8988T (cell line): Measurements from ENCODE around the gene OAF.
"Not testable (repeated sequence)": the region's sequence is repeated elsewhere in the genome, so short reads cannot be mapped to it uniquely, and the experiment has no call there.

ENCODE experiments used
- DNase-seq: peaks from one replicate; pipeline ENCODE4 v3.0.0; 2011

Gene OAF

DNA sequence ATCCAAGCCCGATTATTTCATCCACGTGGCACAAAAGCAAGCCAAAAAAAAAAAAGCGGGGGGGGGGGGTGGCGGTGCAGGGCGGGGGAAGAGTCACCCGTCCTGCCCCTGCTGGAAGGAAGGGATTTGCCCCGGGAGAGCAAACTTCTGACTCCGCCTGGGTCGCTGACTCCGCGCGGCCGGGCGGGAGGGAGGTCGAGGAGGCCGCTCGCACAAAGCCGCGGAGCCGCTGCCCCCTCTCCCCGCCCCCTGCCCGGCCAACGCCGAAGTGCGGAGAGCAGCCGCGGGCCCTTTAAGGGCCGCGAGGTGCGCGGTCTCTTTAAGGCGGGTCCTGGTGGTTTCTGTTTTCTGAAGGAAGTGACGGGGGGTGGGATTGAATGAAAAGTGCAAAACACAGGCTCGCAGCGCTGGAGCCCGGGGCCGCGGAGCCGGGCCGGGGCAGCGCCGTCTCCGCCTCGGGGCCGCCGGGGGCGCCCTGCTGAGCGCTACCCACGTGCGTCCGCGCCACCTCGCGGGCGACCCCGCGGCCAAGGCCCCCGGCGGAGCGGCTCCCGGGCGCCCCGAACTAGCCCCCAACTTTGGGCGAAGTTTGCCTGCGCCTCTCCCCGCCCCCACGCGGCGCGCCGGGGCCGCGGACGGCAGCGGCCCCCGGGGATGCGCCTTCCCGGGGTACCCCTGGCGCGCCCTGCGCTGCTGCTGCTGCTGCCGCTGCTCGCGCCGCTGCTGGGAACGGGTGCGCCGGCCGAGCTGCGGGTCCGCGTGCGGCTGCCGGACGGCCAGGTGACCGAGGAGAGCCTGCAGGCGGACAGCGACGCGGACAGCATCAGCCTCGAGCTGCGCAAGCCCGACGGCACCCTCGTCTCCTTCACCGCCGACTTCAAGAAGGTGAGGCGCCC is at the start of gene OAF:
Gene OAF, plus strand, starts transcription at position 407 of the 896 bp plus-strand sequence. Its CDS starts 248 bp downstream, at position 655.
- peak; percentile 97 for DNase-seq

DNA sequence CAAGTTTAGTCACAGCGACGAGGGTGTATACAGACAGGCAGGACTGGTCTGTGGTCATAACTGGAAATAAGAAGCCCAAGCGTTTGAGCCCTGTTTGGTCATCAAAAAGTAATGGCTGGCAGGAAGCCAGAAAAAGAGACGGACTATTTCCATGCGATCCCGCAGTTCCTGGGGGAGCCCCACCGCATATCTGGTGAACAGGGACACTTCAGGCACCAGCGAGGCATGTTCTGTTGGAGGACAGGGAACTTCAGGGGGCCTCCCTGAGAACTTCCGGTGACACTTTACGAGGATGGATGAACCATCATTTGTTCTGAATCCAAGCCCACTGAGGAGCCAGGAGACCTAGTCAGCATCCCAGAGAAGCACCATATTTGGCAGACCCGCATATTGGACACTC is 43.2 kb upstream of the OAF start:
- peak; percentile 7 for DNase-seq

DNA sequence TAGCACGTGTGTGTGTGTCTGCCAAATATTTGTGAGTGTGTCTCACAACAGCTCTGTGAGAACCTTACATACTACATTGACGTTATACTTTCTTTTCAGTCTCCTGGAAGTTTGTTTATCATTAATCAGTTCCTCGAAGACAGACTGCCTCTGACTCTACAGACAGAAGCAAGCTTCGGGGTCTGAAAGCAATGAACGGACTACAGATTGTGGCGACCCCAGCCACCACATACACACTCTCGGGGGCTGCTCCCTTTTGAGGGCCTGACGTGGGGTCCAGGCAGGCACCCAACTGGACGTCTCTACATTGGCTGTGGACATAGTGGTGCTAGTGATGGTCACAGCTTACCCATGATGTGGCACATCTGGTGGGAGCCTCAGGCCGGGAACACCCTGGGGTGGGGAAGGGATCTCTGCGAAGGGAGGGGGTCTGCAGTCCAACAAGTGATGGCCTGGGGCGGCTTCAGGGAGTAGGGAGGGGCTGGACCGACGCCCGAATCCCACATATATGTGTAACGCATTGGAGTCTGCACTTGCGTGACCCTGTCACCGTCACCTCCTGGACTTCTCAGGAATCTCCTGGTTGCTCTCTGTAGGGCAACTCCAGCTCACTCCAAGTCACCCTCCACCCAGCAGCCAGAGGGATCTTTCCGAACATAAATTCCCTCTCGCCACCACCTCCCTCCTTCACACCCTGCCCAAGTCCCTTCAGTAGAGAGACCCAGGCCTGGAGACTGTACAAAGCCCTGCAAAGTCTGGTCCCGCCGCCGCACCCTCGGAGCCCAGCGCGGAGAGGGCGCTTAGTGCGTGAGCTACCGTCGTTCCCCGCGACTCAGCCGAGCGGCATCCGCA is 42.5 kb upstream of the OAF start:
- peak; percentile 2 for DNase-seq

DNA sequence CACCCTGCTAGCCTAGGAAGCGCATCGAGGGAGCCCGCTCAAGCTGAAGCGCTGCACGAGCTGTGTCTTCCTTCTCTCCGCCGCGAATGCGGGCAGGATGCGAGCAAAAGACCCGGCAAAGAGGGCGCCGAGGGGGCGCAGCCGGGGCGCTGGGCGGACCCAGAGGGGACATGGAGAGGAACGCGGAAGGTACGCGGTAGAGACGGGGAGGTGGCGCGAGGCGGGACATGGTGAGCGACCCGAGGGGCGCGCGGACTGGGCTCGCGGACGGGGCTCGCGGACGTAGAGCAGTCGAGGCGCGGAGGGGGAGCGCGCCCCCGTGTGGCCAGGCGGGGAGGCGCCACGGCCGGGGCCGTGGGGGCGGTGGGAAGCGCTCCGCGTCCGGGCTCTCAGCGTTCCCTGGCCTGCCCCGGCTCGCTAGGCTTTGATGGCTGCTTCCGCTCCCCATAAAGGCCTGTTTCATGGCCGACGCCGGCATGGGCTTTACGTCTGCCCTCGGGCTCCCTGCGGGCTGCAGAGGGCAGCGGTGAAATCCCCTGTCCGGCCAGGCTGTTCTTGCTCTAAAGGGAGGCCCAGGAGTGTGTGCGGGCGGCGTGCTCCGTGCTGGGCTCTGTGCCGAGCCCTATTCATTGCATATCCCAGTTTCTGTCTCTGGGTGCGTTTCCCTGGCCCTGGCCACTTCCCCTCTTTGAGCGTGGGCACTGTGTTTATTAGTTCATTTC is 41.7 kb upstream of the OAF start:
- peak; percentile 83 for DNase-seq

DNA sequence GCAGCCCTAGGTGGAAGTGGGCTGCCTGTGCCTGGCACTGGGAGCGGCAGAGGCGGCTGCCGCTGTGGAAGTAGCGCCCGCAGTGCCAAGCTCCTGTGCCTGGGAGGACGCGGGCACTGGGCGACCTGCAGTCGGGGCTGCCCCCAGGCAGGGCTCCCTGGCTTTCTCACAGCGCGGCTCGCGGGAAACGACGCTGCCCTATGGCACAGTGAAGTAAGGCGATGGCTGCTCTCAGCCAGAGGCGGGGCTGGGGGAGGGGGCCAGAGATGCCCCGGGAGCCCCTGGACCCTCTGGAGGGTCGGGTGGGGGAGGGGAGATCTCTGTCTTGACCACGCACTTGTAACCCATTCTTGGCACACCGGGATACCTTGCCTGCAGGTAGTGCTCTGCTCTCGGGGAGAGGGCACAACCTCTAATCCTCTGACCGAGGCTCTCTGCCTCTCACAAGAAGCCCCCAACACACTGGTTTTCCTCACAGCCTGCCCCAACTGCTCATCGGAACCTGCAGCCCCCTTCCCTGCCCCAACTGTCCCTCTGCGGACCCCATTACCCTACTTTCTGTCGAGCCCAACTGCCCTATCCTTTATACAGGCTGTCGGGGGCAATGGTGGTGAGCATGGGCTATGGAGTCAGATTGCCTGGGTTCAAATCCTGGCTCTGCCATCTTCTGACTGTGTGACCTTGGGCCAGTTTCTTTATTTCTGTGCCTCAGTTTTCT is 40.7 kb upstream of the OAF start:
- DNase-seq: peak; percentile 8

DNA sequence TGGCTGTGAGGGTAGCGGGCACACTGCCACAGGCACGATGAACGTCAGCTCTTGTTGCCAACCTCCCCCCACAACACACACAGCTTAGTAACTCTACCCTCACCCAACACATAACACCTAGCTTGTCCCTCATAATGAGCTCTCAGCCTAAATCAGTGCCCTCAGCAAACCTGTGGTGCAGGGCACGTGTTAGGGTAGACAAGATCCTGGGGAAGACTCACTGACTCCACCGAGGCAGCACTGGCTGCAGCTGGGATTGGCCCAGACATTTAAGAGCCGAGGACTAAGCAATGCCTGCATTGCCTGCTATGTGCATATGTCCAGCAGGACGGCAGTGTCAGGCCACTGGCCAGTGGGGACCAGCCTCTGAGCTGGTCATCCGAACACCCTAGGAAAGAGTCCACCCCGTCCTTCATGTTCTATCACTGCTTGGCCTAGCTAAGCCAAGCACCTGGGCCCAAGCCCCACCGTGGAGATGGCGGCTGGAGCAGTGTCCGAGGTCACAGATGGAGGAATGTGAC is 40.0 kb upstream of the OAF start:
- DNase-seq: peak; percentile 14

DNA sequence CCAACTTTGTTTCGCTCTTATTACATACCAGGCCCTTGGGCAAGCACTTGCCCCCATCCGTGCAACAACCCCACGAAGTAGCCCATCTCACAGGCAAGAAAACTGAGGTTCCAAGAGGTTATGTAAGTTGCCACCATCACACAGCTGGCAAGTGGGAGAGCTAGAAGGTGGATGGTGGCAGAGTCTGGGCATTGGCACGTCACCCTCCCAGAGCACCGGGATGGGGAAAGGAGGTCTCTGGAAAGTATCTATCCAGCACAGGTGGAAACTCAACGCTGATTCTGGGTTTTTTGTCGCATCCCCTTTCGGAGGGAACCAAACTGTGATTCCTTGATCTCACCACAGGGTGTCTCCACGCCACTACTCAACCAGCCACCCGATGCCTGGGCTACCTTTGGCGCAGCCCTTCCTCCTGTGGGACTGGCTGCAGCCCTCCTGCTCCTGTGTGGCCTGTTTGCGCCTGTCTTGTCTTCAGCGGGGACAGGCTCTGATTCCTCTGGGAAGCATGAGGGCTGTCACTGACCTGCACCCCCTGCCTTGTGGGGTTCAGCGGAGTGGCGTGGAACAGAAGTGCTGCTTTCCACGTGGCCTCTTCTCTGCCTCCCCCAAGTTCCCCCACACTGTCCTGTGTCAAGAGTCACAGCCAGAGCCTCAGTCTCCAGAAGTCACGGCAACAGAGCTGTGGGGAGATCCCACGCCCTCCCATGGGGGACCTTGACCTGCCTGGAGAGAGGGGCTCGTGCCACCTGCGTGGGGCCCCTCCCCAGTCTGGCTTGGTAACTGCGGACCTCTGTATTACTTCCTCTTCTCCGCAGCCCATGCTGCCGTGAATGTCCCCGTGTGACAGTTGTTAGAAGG is 38.5 kb upstream of the OAF start:
- peak; percentile 86 for DNase-seq

DNA sequence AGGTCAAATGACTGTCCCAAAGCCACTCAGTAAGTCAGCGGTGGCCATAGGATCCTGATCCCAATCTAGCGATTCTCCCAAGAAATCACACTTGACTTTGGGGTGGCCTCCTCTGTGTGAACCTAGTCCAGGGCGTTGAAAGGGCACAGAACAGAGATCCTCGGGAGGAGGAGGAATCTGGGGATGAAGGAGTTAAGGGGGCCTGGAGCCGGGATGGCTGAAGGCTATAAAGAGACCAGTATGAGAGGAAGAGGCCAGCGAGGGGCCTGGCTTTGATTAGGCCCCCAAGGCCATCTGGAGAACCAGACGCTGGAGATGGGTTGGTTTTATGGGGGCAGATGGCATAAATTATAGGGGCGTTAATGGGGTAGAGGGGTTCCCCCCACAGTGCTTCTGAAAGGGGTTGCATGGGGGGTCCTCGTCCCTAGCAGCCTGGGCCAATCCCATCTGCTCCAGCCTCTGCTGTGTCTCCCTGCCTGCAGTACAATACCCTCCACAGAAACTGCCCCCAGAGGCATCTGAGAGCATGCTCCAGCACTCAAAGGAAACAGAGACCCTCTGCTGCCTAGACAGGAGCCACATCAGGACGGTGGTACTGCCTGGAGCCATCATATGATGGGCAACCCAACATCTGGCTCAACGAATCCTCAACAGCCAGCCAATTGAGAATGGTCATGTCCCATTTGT is 37.7 kb upstream of the OAF start:
- peak; percentile 6 for DNase-seq

DNA sequence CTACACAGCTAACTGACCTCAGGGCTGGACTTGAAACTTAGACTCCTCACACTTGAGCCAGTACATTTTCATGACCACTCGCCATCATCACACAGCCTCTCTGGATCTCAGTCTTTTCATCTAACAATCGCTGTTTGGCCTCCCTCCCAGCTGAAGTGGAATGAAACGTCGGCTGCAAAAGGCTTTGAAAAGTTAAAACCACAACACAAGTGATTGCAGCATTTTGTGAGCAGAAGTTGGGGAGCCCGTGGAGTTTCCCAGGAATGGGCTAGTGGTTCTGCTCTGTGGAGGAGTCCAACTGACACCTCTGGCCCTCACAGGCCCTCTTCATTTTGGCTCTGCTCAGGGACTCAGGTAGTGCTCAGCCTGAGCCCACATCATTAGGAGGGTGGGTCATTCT is 37.0 kb upstream of the OAF start:
- no peak for DNase-seq

DNA sequence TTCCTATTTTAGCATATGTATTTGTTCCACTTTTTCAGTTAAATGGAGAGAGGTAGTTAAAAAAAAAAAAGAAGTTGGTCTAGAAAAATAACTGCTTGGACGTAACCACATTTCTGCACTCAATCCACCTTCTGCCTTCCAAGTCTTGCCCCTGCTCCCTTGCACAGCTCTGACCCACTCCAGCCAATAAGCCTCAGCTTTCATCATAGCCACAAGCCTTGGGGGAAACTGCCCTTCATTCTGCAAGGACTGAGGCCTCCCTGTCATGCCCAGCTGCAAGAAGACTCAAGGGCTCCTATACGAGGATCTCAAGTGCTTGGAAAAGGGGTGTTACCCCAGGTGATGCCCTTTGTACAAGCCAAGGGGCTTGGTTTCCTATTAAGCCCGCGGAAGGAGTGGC is 36.0 kb upstream of the OAF start:
- no peak for DNase-seq

DNA sequence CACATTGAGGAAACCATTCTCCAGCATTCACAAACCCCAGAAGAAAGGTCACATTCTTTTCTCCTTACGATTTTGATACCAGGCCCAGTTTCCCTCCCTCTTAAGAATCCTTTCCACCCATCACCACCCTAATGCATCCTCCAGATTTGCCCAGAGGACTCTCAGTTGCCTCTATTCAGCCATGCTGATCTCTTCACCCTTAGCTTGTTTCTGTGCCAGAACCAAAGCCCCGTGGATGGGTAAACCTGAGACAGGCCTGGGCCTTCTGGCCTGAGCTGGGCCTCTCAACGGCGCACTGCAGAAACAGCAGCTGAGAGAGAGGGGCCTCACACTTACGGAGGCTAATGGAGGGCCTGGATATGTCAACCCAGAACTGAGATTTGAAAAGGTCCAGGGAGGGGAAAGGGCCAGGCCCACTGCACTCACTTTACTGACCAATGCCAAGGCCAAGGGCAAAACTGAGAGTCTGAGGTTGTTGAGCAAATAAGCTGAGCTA is 32.2 kb upstream of the OAF start:
- peak; percentile 1 for DNase-seq

DNA sequence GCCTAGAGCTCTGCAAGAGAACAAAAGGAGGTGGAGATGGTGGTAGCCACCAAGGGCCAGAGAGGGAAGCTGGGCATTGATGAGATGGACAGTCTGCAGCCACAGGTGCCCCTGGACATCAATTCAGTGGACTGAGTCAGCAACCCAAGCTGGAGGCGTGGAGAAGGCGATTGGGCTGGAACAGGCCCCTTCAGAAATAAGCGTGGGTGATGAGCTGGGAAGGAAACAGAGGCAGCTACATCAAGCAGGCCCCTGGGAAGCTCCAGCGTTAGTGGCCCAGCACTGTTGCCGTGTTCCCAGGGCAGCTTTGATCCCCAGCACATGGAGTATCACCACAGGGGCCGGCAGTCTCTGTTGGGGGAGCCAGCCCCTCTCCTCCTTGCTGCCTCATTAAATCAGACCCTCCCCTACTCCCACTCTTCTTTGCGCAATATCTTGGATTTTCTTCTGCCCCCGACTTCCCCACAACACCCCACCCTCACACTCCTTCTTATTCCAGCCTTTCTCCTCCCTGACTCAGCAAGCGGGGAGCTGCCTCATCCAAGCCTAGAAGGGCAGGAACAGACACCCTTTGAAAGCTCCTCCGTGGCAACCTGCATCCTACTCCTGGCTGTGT is 31.7 kb upstream of the OAF start:
- DNase-seq: peak; percentile 7

DNA sequence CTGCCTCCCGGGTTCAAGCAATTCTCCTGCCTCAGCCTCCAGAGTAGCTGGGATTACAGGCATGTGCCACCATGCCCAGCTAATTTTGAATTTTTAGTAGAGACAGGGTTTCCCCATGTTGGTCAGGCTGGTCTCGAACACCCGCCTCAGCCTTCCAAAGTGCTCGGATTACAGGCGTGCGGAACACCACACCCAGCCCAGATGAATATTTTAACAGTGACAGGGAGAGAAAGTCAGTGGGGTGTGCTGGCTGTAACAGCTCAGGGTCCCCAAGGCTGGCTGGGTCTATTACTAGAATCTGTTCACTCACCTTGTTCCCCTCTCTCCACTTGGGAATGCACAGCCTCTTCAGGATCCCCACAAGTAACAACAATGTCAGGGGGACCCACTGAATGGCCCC is 30.8 kb upstream of the OAF start:
- DNase-seq: not testable (repeated sequence)

DNA sequence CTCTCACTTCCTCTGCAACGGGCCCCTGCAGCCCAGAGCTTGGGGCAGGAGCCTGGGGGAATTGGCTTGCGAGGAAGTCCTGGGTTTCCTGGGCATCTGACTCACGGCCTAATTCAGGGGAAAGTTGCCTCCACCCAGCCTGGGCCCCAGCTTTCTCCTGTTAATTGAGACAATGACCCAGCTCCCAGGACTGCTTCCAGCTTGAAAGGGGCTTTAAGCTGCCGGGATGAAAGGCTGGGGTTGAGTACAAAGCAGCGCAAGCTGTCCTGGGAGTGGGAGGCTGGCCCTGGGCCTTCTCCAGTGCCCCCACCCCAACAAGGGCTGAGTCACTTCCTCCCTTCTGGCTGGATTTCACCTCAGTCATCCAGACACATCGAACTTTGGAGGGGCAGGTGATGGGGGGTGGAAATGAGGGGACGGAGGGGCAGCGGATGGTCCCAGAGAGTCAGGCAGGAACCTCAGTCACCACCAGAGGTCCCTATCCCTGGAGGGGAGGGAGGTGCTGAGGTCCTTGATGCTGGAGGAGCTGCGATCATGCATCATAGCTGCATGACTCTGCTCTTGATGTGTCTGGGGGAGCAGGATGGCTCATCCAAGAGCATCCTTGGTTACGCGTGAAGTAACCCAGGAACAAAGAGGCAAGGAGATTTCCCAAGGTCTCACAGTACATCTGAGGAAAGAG is 30.1 kb upstream of the OAF start:
- DNase-seq: peak; percentile 32

DNA sequence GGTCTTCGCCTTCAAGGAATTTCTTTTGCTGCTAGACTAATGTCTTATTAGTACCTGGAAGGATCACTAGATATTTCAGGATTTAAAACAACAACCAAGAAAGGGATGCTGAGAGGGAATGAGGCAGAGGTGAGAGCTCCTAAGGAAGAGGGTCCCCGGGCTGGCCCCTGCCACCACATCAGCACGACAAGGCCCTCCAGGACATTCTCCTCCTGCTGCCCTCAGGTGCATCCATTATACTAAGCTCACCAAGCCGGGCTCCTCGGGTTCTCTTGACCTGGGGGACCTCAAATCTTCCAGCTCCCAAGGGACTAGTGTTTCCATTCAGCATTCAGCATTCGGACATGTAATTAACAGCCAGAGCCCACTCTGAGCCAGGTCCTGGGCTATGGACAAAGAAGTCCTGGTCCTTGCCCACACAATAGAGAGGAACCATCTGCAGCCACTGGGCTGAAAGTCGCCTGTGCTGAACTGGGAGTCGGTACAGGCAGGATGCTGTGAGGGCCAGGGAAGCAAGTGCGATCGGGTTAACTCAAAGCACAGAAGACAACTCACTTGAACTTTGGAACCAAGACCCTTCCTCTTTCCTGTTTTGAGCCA is 29.4 kb upstream of the OAF start:
- DNase-seq: peak; percentile 2

DNA sequence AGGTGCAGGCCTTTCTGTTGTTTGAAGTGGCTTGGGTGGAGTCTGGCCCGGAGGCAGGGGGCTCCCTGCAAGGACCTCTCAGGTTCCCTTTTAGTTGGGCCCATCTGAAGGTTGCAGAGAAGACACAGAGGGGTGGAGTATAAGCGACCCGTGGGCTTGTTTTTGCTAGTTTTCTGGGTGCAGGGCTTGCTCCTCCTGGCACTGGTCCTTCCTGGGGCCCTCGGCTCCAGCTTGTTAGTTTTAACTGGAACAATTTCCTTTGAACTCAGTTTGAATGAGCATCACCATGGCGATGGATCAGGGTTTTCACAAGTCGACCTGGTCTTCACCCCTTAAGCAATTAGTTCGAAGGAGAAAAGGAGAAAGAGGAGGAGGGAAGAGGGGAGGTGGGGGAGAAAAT is 28.5 kb upstream of the OAF start:
- peak; percentile 8 for DNase-seq

DNA sequence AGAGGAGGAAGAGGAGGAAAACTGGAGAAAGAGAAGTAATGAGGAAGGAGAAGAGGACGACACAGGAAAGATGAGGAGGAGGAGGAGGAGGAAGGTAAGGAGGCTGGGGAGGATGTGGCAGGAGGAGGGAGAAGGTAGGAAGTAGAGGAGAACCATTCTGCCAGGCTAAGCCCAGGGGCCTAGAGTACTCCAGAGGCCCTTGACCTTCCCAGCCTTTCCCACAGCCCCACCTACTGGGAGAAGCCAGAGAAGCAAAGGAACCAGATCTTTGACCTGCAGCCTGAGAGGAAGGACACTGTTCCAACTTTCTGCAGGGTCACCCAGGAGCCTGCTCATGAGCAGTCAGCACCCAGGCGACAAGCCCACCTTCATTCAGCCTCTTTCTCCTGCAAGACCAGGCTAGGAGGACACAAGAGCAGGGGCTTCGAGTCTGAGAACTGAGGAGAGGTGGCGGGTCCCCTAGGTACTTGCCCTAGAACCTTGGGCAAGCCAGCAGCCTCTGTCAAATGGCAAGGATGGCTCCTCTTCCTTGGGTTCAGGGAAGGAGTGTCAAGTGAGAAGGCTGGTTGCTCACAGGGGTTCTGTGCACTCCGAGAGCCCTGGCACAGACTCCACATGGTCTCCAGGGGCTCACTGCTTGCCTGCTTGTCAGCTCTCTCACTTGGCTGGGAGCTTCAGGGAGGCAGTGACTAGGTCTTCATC is 27.9 kb upstream of the OAF start:
- peak; percentile 56 for DNase-seq

DNA sequence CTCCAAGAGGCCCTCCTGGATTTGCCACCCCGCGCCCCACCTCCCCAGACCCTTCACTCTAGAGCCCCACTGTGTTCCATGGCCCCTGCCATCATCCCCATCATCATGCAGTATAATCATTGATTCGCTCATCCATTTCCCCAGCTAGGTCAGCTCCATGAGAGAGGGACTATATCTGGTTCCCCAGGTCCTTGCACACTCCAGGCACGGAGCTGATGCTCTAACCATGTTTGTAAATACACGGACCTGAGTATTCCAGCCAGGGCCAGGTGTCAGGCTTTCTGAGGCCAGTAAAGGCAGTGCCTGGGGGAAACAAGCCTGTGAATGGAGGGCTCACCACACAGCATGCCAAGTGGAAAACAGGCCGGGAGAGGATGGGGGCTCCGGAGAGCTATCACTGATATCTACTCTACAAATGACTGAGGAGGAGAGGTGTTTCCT is 27.1 kb upstream of the OAF start:
- no peak for DNase-seq
